Adrenal gland (tissue), 5 donors: ENCODE data around the gene HTR2A.

ENCODE experiments used
- CTCF ChIP-seq, 6 experiments: fragments of 450-650 bp in 4 of 6; fragments of 200-600 bp in 2 of 6; sonication (generic) in 1 of 6; IDR thresholded peaks; 1 replicate in 5 of 6; 2 replicates in 1 of 6; pipeline versions ENCODE4 v1.5.1 to v1.8.0; 2016 to 2021; ENCODE audit warnings: antibody characterized with exemption in 6 of 6, mild to moderate bottlenecking in 2 of 6, moderate library complexity in 1 of 6
- POLR2A ChIP-seq, 2 donors: fragments of 450-650 bp; IDR thresholded peaks; one replicate each; pipeline ENCODE4 v1.6.1; 2017; ENCODE audit warnings: antibody characterized with exemption in 2 of 2, mild to moderate bottlenecking in 2 of 2, moderate library complexity in 1 of 2
- donor health status: DM: no; HTN: no; CAD: no.

GRCh38 chr13:46866150-46866549 lies 30.7 kb downstream of the HTR2A start:
- no peak for TF ChIP-seq POLR2A (IDR thresholded peaks at IDR 0.05)
- no peak for TF ChIP-seq CTCF (IDR thresholded peaks at IDR 0.05)
